GM21619 (cell line): ENCODE results near the gene GSTP1.
"Not testable (repeated sequence)": the region's sequence is repeated elsewhere in the genome, so short reads cannot be mapped to it uniquely, and the experiment has no call there.

Experiments used
- ATAC-seq: cut with Tn5 transposase; IDR thresholded peaks from one replicate; pipeline ENCODE4 v1.9.1; 2021; ENCODE audit not compliant: unreplicated experiment

Gene GSTP1

GRCh38 chr11:67594480-67594879 is 10.9 kb downstream of the GSTP1 start:
- no peak for ATAC-seq

- ATAC-seq: no peak
Measured at GRCh38 chr11:67596753-67597300, 13.2 kb downstream of the GSTP1 start.

GRCh38 chr11:67597458-67597857 is 13.8 kb downstream of the GSTP1 start:
- not testable (repeated sequence) for ATAC-seq

- not testable (repeated sequence) for ATAC-seq
Measured at GRCh38 chr11:67597963-67598362, 14.4 kb downstream of the GSTP1 start.

- ATAC-seq: no peak
Measured at GRCh38 chr11:67599149-67599548, 15.5 kb downstream of the GSTP1 start.

- ATAC-seq: peak; percentile 82
Measured at GRCh38 chr11:67600324-67601029, 16.9 kb downstream of the GSTP1 start.

GRCh38 chr11:67601098-67601497 is 17.5 kb downstream of the GSTP1 start:
- ATAC-seq: no peak

- ATAC-seq: not testable (repeated sequence)
Measured at GRCh38 chr11:67604119-67604518, 20.5 kb downstream of the GSTP1 start.

- ATAC-seq: no peak
Measured at GRCh38 chr11:67604815-67605214, 21.2 kb downstream of the GSTP1 start.

- no peak for ATAC-seq
Measured at GRCh38 chr11:67605231-67606011, 21.8 kb downstream of the GSTP1 start.

- ATAC-seq: no peak
Measured at GRCh38 chr11:67606093-67606491, 22.5 kb downstream of the GSTP1 start.

GRCh38 chr11:67606492-67607295 is 23.1 kb downstream of the GSTP1 start, which contains the start of gene NDUFV1:
Gene NDUFV1, plus strand, starts transcription at chr11:67606936. Its CDS starts 69 bp downstream, at chr11:67607005.
- ATAC-seq: peak; percentile 90

- ATAC-seq: no peak
Measured at GRCh38 chr11:67607507-67607906, 23.9 kb downstream of the GSTP1 start.

GRCh38 chr11:67608486-67608885 is 24.9 kb downstream of the GSTP1 start:
- ATAC-seq: no peak

- no peak for ATAC-seq
Measured at GRCh38 chr11:67609316-67609715, 25.7 kb downstream of the GSTP1 start.

- no peak for ATAC-seq
Measured at GRCh38 chr11:67610302-67610868, 26.8 kb downstream of the GSTP1 start.

GRCh38 chr11:67611165-67611564 is 27.6 kb downstream of the GSTP1 start:
- ATAC-seq: no peak

GRCh38 chr11:67611704-67612587 is 28.3 kb downstream of the GSTP1 start:
- no peak for ATAC-seq

GRCh38 chr11:67612751-67613150 is 29.1 kb downstream of the GSTP1 start:
- no peak for ATAC-seq
